ENCODE results near the gene UTP15.
A peak's percentile ranks its signal among the peaks of the same experiment; 100 is the strongest.

Gene UTP15

GRCh38 chr5:73565139-73565968 lies at the start of gene UTP15, which contains the start of gene ANKRA2:
Gene UTP15, plus strand, starts transcription at chr5:73565743. Its CDS starts 1,602 bp downstream, at chr5:73567345.
Gene ANKRA2, minus strand, starts transcription at chr5:73565639. Its CDS starts 2,758 bp downstream, at chr5:73562881.
- DNase-seq (ENCODE audit: low spot score): peak; percentile 99

GRCh38 chr5:73519531-73520283 lies 45.8 kb upstream of the UTP15 start:
- DNase-seq (ENCODE audit: low spot score): peak; percentile 77

- no peak for DNase-seq (ENCODE audit: low spot score)
These were observed 42.6 kb upstream of the UTP15 start for GRCh38 chr5:73522989-73523388.

GRCh38 chr5:73523861-73524260 lies 41.7 kb upstream of the UTP15 start:
- no peak for DNase-seq (ENCODE audit: low spot score)

- no peak for DNase-seq (ENCODE audit: low spot score)
These were observed 39.8 kb upstream of the UTP15 start for GRCh38 chr5:73525606-73526203.

GRCh38 chr5:73528248-73528647 lies 37.3 kb upstream of the UTP15 start:
- no peak for DNase-seq (ENCODE audit: low spot score)

- DNase-seq (ENCODE audit: low spot score): no peak
These were observed 36.5 kb upstream of the UTP15 start for GRCh38 chr5:73529081-73529480.

- DNase-seq (ENCODE audit: low spot score): no peak
These were observed 34.2 kb upstream of the UTP15 start for GRCh38 chr5:73531356-73531755.

GRCh38 chr5:73532195-73532594 lies 33.3 kb upstream of the UTP15 start:
- DNase-seq (ENCODE audit: low spot score): no peak

- no peak for DNase-seq (ENCODE audit: low spot score)
These were observed 31.4 kb upstream of the UTP15 start for GRCh38 chr5:73534011-73534644.

GRCh38 chr5:73534971-73535370 lies 30.6 kb upstream of the UTP15 start:
- DNase-seq (ENCODE audit: low spot score): no peak

GRCh38 chr5:73539730-73540129 lies 25.8 kb upstream of the UTP15 start:
- no peak for DNase-seq (ENCODE audit: low spot score)

GRCh38 chr5:73540192-73540591 lies 25.4 kb upstream of the UTP15 start:
- DNase-seq (ENCODE audit: low spot score): no peak

- DNase-seq (ENCODE audit: low spot score): no peak
These were observed 23.5 kb upstream of the UTP15 start for GRCh38 chr5:73542020-73542419.

GRCh38 chr5:73544429-73545402 lies 20.8 kb upstream of the UTP15 start:
- DNase-seq (ENCODE audit: low spot score): no peak

GRCh38 chr5:73545403-73545779 lies 20.2 kb upstream of the UTP15 start:
- no peak for DNase-seq (ENCODE audit: low spot score)

- no peak for DNase-seq (ENCODE audit: low spot score)
These were observed 15.5 kb upstream of the UTP15 start for GRCh38 chr5:73550016-73550415.

GRCh38 chr5:73552642-73553041 lies 12.9 kb upstream of the UTP15 start:
- no peak for DNase-seq (ENCODE audit: low spot score)

- DNase-seq (ENCODE audit: low spot score): no peak
These were observed 6.6 kb upstream of the UTP15 start for GRCh38 chr5:73558950-73559349.

GRCh38 chr5:73564018-73564417 lies 1.5 kb upstream of the UTP15 start:
- DNase-seq (ENCODE audit: low spot score): no peak

- no peak for DNase-seq (ENCODE audit: low spot score)
These were observed 868 bp upstream of the UTP15 start for GRCh38 chr5:73564675-73565074.
